ENCODE results near the gene SLC43A1. TPM values are rescaled to one million over a fixed set of nuclear protein-coding genes. Genes with fewer than 3 reads are reported as not detected.
A peak's percentile ranks its signal among the peaks of the same experiment; 100 is the strongest.

The SLC43A1 gene
- total RNA-seq (2022) (9.5 and 12.5 TPM in 2 replicates), Bru-seq, nascent RNA (percentile 46 among the genes with signal in this experiment), BruChase-seq, experiment 1, labeled RNA remaining after a 6-hour chase (percentile 48 among the genes with signal in this experiment), BruChase-seq, experiment 2, labeled RNA remaining after a 2-hour chase (percentile 48 among the genes with signal in this experiment)
- long read RNA-seq, partial matches to known transcripts = 2 of 12 reads
- long read RNA-seq, other reads (novel, unspliced or antisense) = 7 of 12 reads

DNA sequence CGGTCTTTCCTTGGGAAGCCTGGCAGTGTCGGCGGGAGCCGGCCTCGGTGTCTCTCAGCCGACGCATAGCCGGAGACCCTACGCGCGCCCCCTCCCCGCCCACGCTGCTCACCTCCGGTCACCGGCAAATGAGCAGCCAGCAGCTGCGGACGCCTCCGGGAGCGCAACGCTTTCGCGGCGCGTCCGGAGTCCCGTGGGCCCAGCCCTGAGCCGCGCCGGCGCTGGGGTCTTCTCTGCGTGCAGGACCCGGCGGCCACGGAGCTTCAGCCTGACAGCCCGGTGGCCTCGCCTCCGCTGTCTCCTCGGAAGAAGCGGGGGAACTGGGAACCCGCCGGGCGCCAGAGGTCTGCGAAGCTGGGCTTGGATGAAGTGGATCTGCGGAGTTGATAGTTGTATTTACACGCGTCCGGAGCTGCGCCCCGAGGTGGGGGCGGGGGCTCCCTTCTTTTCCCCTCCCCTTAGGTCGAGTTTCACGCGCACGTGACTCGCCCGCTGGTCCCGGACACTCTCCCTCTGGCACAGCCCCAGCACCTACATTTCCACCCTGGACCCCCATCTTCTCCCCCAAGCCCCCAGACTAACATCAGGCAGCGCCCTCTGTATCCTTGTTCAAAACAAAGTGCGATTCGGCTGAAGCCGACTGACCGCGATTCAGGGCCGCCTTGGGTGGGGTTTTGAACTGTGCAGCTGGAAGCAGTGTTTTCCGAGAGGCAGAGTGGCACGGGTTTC is at the start of gene SLC43A1:
TSS of gene SLC43A1 (minus strand) at position 371 of the 729 bp plus-strand sequence. CDS start 1,591 bp downstream, outside the sequence.
- intact Hi-C loops (cut with micrococcal nuclease; ENCODE audit: unreplicated experiment) = no loop called here
- Mint-ChIP-seq H3K27ac (ENCODE audit: unreplicated experiment) (peak within 1 kb of the TSS; percentile 42), H3K36me3 (ENCODE audit: insufficient read depth, unreplicated experiment) (peaks cover 23% of the 10 kb centered on the region), H3K4me3 (ENCODE audit: low read depth, unreplicated experiment) (peak within 1 kb of the TSS; percentile 85), H3K4me1 (ENCODE audit: low read depth, unreplicated experiment) (peaks cover 8% of the 10 kb centered on the region), H3K27me3 (ENCODE audit: unreplicated experiment) (no peaks in the 10 kb centered on the region), H3K9me3 (ENCODE audit: low read depth, unreplicated experiment) (no peaks in the 10 kb centered on the region)
- CTCF ChIA-PET = interaction anchor here (0.5 to 2.7 kb wide), 6 partner anchors 14 to 193 kb away, joined by 3 to 16 read pairs (median 4); no protein-coding TSS in a partner anchor
- BruUV-seq (replicated peaks) = no TSS peak
- DNase-seq = peak; percentile 49
- no peak for TF ChIP-seq CTCF (IDR thresholded peaks at IDR 0.05; ENCODE audit: unreplicated experiment)

DNA sequence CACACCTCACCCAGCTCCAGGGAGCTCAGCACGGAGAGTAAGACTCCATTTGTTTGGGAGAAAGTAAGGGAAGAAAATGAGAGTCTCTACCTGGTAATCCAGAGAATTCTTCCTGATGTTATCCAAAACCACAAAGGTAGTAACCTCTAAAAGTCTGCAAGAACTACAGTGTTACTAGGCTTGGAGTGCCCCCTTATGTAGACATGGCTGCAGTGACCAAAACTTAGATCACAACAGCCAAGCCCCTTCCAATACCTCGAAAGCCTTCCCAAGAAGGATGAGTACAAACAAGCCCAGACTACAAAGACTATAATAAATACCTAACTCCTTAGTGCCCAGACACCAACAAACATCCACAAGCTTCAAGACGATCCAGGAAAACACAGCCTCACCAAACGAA is 47.1 kb upstream of the SLC43A1 start:
- Mint-ChIP-seq H3K36me3 (ENCODE audit: insufficient read depth, unreplicated experiment) (peaks cover 11% of the 10 kb centered on the region), H3K27me3 (ENCODE audit: unreplicated experiment) (no peaks in the 10 kb centered on the region), H3K27ac (ENCODE audit: unreplicated experiment) (no peak overlapping the region), H3K9me3 (ENCODE audit: low read depth, unreplicated experiment) (no peaks in the 10 kb centered on the region), H3K4me3 (ENCODE audit: low read depth, unreplicated experiment) (no peak overlapping the region), H3K4me1 (ENCODE audit: low read depth, unreplicated experiment) (peaks cover 16% of the 10 kb centered on the region)
- DNase-seq = no peak
- TF ChIP-seq CTCF (IDR thresholded peaks at IDR 0.05; ENCODE audit: unreplicated experiment) = no peak
- intact Hi-C loops (cut with micrococcal nuclease; ENCODE audit: unreplicated experiment) = no loop called here
- no TSS peak for BruUV-seq (replicated peaks)
- CTCF ChIA-PET = no interaction called here

DNA sequence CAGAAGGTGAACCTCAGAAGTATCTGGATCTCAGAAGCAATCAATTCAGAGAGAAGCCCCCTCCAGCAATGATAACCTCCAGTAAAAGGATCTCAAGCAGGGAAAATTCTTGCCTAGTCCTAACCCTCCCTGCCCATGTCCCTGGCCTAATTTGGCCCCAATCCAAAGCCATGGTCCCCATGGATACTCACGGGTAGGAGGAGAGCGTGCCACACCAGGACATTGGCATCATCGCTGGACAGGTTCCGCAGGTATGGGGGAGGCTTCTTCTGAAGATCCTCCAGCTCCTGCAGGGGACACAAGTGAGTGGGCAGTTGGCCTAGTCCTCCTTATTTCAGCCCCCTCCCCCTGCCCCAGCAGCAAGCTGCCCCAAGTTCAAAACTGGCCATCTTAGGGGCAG is 44.6 kb upstream of the SLC43A1 start:
- Mint-ChIP-seq H3K27me3 (ENCODE audit: unreplicated experiment) (no peaks in the 10 kb centered on the region), H3K36me3 (ENCODE audit: insufficient read depth, unreplicated experiment) (peaks cover 8% of the 10 kb centered on the region), H3K27ac (ENCODE audit: unreplicated experiment) (no peak overlapping the region), H3K9me3 (ENCODE audit: low read depth, unreplicated experiment) (no peaks in the 10 kb centered on the region), H3K4me1 (ENCODE audit: low read depth, unreplicated experiment) (no peaks in the 10 kb centered on the region), H3K4me3 (ENCODE audit: low read depth, unreplicated experiment) (no peak overlapping the region)
- DNase-seq = no peak
- intact Hi-C loops (cut with micrococcal nuclease; ENCODE audit: unreplicated experiment) = no loop called here
- CTCF ChIA-PET = interaction anchor here (0.7 kb wide), 1 partner anchor 17 kb away, joined by 3 read pairs; no protein-coding TSS in a partner anchor
- BruUV-seq (replicated peaks) = no TSS peak
- no peak for TF ChIP-seq CTCF (IDR thresholded peaks at IDR 0.05; ENCODE audit: unreplicated experiment)

- Mint-ChIP-seq H3K4me1 (ENCODE audit: low read depth, unreplicated experiment) (no peaks in the 10 kb centered on the region), H3K27ac (ENCODE audit: unreplicated experiment) (no peak overlapping the region), H3K36me3 (ENCODE audit: insufficient read depth, unreplicated experiment) (peaks cover 8% of the 10 kb centered on the region), H3K9me3 (ENCODE audit: low read depth, unreplicated experiment) (no peaks in the 10 kb centered on the region), H3K4me3 (ENCODE audit: low read depth, unreplicated experiment) (no peak overlapping the region), H3K27me3 (ENCODE audit: unreplicated experiment) (no peaks in the 10 kb centered on the region)
- no TSS peak for BruUV-seq (replicated peaks)
- CTCF ChIA-PET = no interaction called here
- no peak for DNase-seq
- TF ChIP-seq CTCF (IDR thresholded peaks at IDR 0.05; ENCODE audit: unreplicated experiment) = no peak
- intact Hi-C loops (cut with micrococcal nuclease; ENCODE audit: unreplicated experiment) = no loop called here
Observed at GRCh38 chr11:57556041-57556440, 40.5 kb upstream of the SLC43A1 start.
